ENCODE data around the gene TM4SF5.

GRCh38 chr17:4790705-4791088, 19.0 kb downstream of the TM4SF5 start:
- TF ChIP-seq CTCF (IDR thresholded peaks at IDR 0.05) = no peak
- TF ChIP-seq EP300 (IDR thresholded peaks at IDR 0.05) = no peak
- no peak for TF ChIP-seq POLR2A (IDR thresholded peaks at IDR 0.05)

All from tibial nerve (tissue), 4 donors.